ENCODE data around the gene SSTR5. TPM values are rescaled to one million over a fixed set of nuclear protein-coding genes. Genes with fewer than 3 reads are reported as not detected.

The SSTR5 gene
- total and polyA plus RNA-seq, 2 of the 4 experiments (the other 2 are of a cell fraction), result not detected

- H3K27me3 ChIP-seq (ENCODE audit: control insufficient read depth, insufficient read depth, low read length), result peaks cover 53% of the 10 kb centered on the region
- CTCF ChIA-PET, result no interaction called here
These were observed 5.9 kb upstream of the SSTR5 start for GRCh38 chr16:1066584-1067172.

More at GRCh38 chr16:1066584-1067172, 5.9 kb upstream of the SSTR5 start:
- no peaks in the 10 kb centered on the region for H3K36me3 ChIP-seq (ENCODE audit: control insufficient read depth, insufficient read depth, low read length)
- TF ChIP-seq CTCF (conservative IDR thresholded peaks at IDR 0.05; ENCODE audit: low read depth, low read length) (no peak), POLR2A (IDR thresholded peaks at IDR 0.05; ENCODE audit: low read depth, low read length) (no peak), SMC3 (IDR thresholded peaks at IDR 0.05; ENCODE audit: low read depth, low read length) (no peak), RCOR1 (IDR thresholded peaks at IDR 0.05; ENCODE audit: insufficient replicate concordance, low read length) (no peak), MXI1 (IDR thresholded peaks at IDR 0.05; ENCODE audit: borderline replicate concordance, low read depth, low read length) (no peak), CHD1 (IDR thresholded peaks at IDR 0.05; ENCODE audit: low read depth, low read length) (no peak), FOS (IDR thresholded peaks at IDR 0.05; ENCODE audit: low read depth, low read length) (no peak), RAD21 (IDR thresholded peaks at IDR 0.05; ENCODE audit: low read length) (no peak), RFX5 (IDR thresholded peaks at IDR 0.05; ENCODE audit: low read depth, low read length) (no peak), ELK1 (IDR thresholded peaks at IDR 0.05; ENCODE audit: borderline replicate concordance, low read depth, low read length) (no peak), NFE2L2 (IDR thresholded peaks at IDR 0.05; ENCODE audit: low read depth, low read length) (no peak), MAZ (IDR thresholded peaks at IDR 0.05; ENCODE audit: borderline replicate concordance, low read depth, low read length) (no peak), MAFK (IDR thresholded peaks at IDR 0.05; ENCODE audit: low read depth, low read length) (no peak), BHLHE40 (IDR thresholded peaks at IDR 0.05; ENCODE audit: low read depth, low read length) (no peak), CEBPB (IDR thresholded peaks at IDR 0.05; ENCODE audit: low read depth, low read length) (no peak), USF2 (IDR thresholded peaks at IDR 0.05; ENCODE audit: low read depth, low read length) (no peak)
- H4K5ac ChIP-seq (ENCODE audit: low read depth, low read length), result no peak overlapping the region
- H3K4me2 ChIP-seq (ENCODE audit: low read depth, low read length), result no peak overlapping the region
- no peak overlapping the region for H3K4ac ChIP-seq (ENCODE audit: low read depth, low read length)
- dilution Hi-C loops (cut with HindIII; ENCODE audit: low sequenced_read_pairs, unreplicated experiment), result no loop called here
- ATAC-seq (ENCODE audit: low read depth) (no peak), DNase-seq (no peak)
- H3K4me1 ChIP-seq (ENCODE audit: control insufficient read depth, insufficient read depth, low read length), result no peaks in the 10 kb centered on the region
- H3K9ac ChIP-seq (ENCODE audit: low read depth, low read length), result no peak overlapping the region
- H4K8ac ChIP-seq (ENCODE audit: low read depth in 2 of 2, low read length in 2 of 2), result no peak overlapping the region
- no peak overlapping the region for H4K91ac ChIP-seq (ENCODE audit: insufficient read depth, low read depth, low read length)
- no peak overlapping the region for H3K27ac ChIP-seq (ENCODE audit: insufficient read depth, low read length)
- no peaks in the 10 kb centered on the region for H3K79me1 ChIP-seq (ENCODE audit: low read depth in 1 of 2, low read length in 2 of 2)
- no peaks in the 10 kb centered on the region for H3K9me3 ChIP-seq (ENCODE audit: control insufficient read depth, insufficient read depth, low read length)
- H2AK5ac ChIP-seq (ENCODE audit: low read depth, low read length), result no peak overlapping the region
- H2BK15ac ChIP-seq (ENCODE audit: low read depth, low read length), result no peak overlapping the region
- no peak overlapping the region for H3K23ac ChIP-seq (ENCODE audit: low read depth, low read length)
- H2AFZ ChIP-seq (replicated peaks; ENCODE audit: low read length, poor library complexity), result no peak overlapping the region
- BruUV-seq (replicated peaks), result no TSS peak
- in situ Hi-C loops (cut with MboI; ENCODE audit: low sequenced_read_pairs), result loop anchor here (25.0 kb wide), 1 partner anchor 354 kb away; the partner anchor contains the start of genes ANTKMT, FBXL16 and METRN
- no peak overlapping the region for H3K4me3 ChIP-seq (ENCODE audit: insufficient read depth, low read depth, low read length)
- intact Hi-C loops (cut with micrococcal nuclease), result no loop called here
- POLR2A ChIA-PET (ENCODE audit: unreplicated experiment), result no interaction called here
- H2BK120ac ChIP-seq (ENCODE audit: low read depth, low read length), result no peak overlapping the region
- no peak overlapping the region for H3K56ac ChIP-seq (ENCODE audit: extremely low read depth, insufficient read depth, low read length)
- no peak overlapping the region for H2BK5ac ChIP-seq (ENCODE audit: low read depth, low read length, poor library complexity, severe bottlenecking)
- no peak overlapping the region for H2BK20ac ChIP-seq (ENCODE audit: low read depth, low read length)
- H3K18ac ChIP-seq (ENCODE audit: low read depth, low read length), result no peak overlapping the region
- no peaks in the 10 kb centered on the region for H4K20me1 ChIP-seq (ENCODE audit: insufficient read depth, low read length)
- no peak overlapping the region for H2AK9ac ChIP-seq (replicated peaks; ENCODE audit: low read depth, low read length, poor library complexity)
- no peak overlapping the region for H3K14ac ChIP-seq (replicated peaks; ENCODE audit: low read depth, low read length)
- WGBS, 2 experiments (ENCODE audit: extremely low coverage in 2 of 2, insufficient read length in 1 of 2), result 60% methylated on average over 1 of the region's 24 CpGs; no CpG with 5 or more reads in 1 of the 2 experiments
- H3K9me1 ChIP-seq (ENCODE audit: insufficient read depth, low read length), result no peaks in the 10 kb centered on the region

Measured in IMR-90 (cell line).